GM18951 (cell line): ENCODE data around the gene SDK1.
"Not testable (repeated sequence)": the region's sequence is repeated elsewhere in the genome, so short reads cannot be mapped to it uniquely, and the experiment has no call there.

ENCODE experiments used
- POLR2A ChIP-seq: IDR thresholded peaks from 4 replicates; pipeline ENCODE4 v1.6.1; 2011; ENCODE audit warnings: mild to moderate bottlenecking; ENCODE audit not compliant: insufficient read length, insufficient read depth; ENCODE audit errors: extremely low read depth
- in situ Hi-C: fragments of 300-500 bp; cut with MboI; formaldehyde crosslinking; loops from one replicate; pipeline ENCODE4 v1.12.0; 2022; ENCODE audit warnings: low sequenced_read_pairs, mixed read lengths, inconsistent platforms; ENCODE audit not compliant: unreplicated experiment

The SDK1 gene

GRCh38 chr7:3569643-3570042 lies 268.6 kb downstream of the SDK1 start:
- in situ Hi-C loops: no loop called here
- TF ChIP-seq POLR2A: no peak

GRCh38 chr7:3573151-3573550 lies 272.1 kb downstream of the SDK1 start:
- no peak for TF ChIP-seq POLR2A
- in situ Hi-C loops: no loop called here

- in situ Hi-C loops: no loop called here
- no peak for TF ChIP-seq POLR2A
Measured at GRCh38 chr7:3574386-3574785, 273.3 kb downstream of the SDK1 start.

GRCh38 chr7:3575753-3576531 lies 274.9 kb downstream of the SDK1 start:
- TF ChIP-seq POLR2A: no peak
- in situ Hi-C loops: no loop called here

GRCh38 chr7:3578399-3578798 lies 277.3 kb downstream of the SDK1 start:
- no peak for TF ChIP-seq POLR2A
- in situ Hi-C loops: no loop called here

- in situ Hi-C loops: no loop called here
- no peak for TF ChIP-seq POLR2A
Measured at GRCh38 chr7:3579638-3580219, 278.7 kb downstream of the SDK1 start.

- in situ Hi-C loops: not testable (repeated sequence)
Measured at GRCh38 chr7:3582145-3582544, 281.1 kb downstream of the SDK1 start.

GRCh38 chr7:3585826-3586225 lies 284.8 kb downstream of the SDK1 start:
- in situ Hi-C loops: no loop called here
- no peak for TF ChIP-seq POLR2A

- in situ Hi-C loops: no loop called here
- TF ChIP-seq POLR2A: no peak
Measured at GRCh38 chr7:3588341-3588740, 287.3 kb downstream of the SDK1 start.

GRCh38 chr7:3589752-3590151 lies 288.7 kb downstream of the SDK1 start:
- in situ Hi-C loops: no loop called here

GRCh38 chr7:3591219-3591618 lies 290.2 kb downstream of the SDK1 start:
- TF ChIP-seq POLR2A: no peak
- in situ Hi-C loops: no loop called here

More at GRCh38 chr7:3589752-3590151, 288.7 kb downstream of the SDK1 start:
- no peak for TF ChIP-seq POLR2A

GRCh38 chr7:3591944-3592343 lies 290.9 kb downstream of the SDK1 start:
- TF ChIP-seq POLR2A: no peak
- in situ Hi-C loops: no loop called here

GRCh38 chr7:3592401-3593134 lies 291.5 kb downstream of the SDK1 start:
- no peak for TF ChIP-seq POLR2A
- in situ Hi-C loops: no loop called here

GRCh38 chr7:3594901-3595300 lies 293.8 kb downstream of the SDK1 start:
- no peak for TF ChIP-seq POLR2A
- in situ Hi-C loops: no loop called here
